A673 (cell line): ENCODE data around the gene PLEKHA6. TPM values are rescaled to one million over a fixed set of nuclear protein-coding genes. Genes with fewer than 3 reads are reported as not detected.

ENCODE experiments used
- BruUV-seq: library from RNA; stranded (reverse); fragments of 400-500 nt; replicated peaks from 2 replicates; lab custom pipeline; 2021; lab: Mats Ljungman, UMichigan
- CTCF ChIA-PET: fragments of 300-600 bp; sonication (Branson Sonifier 250); formaldehyde crosslinking; loops from one replicate; lab custom pipeline; 2022; ENCODE audit warnings: antibody characterized with exemption; lab: Charles Lee
- POLR2A ChIA-PET: fragments of 300-600 bp; sonication (Branson Sonifier 250); formaldehyde crosslinking; loops from one replicate; lab custom pipeline; 2022; ENCODE audit warnings: antibody characterized with exemption; ENCODE audit not compliant: low non-redundant PET; lab: Charles Lee
- DNase-seq: peaks from one replicate; pipeline ENCODE4 v3.0.0-alpha.2; 2015; ENCODE audit warnings: low spot score
- H3K27ac ChIP-seq: fragments of 200-600 bp; sonication (generic); 2 replicates; pipeline ENCODE4 v1.5.1; 2016; ENCODE audit warnings: mixed run types, low read depth, mild to moderate bottlenecking, mixed read lengths, antibody characterized with exemption, low read length; ENCODE audit not compliant: poor library complexity, severe bottlenecking
- H3K27me3 ChIP-seq: fragments of 200-600 bp; sonication (generic); replicated peaks from 2 replicates; pipeline ENCODE4 v1.6.1; 2017; ENCODE audit warnings: mixed run types, low read depth, mild to moderate bottlenecking, mixed read lengths, antibody characterized with exemption, low read length; ENCODE audit not compliant: insufficient read depth, poor library complexity
- H3K36me3 ChIP-seq: fragments of 200-600 bp; sonication (generic); 2 replicates; pipeline ENCODE4 v1.6.1; 2016; ENCODE audit warnings: mixed run types, mild to moderate bottlenecking, mixed read lengths, antibody characterized with exemption, low read length; ENCODE audit not compliant: insufficient read depth, poor library complexity, severe bottlenecking
- H3K4me1 ChIP-seq: fragments of 200-600 bp; sonication (generic); 2 replicates; pipeline ENCODE4 v1.6.1; 2017; ENCODE audit warnings: mixed run types, mild to moderate bottlenecking, mixed read lengths, antibody characterized with exemption, low read length; ENCODE audit not compliant: insufficient read depth, poor library complexity, severe bottlenecking
- H3K4me3 ChIP-seq: fragments of 200-600 bp; sonication (generic); 2 replicates; pipeline ENCODE4 v1.5.1; 2016; ENCODE audit warnings: low read depth, mixed run types, mild to moderate bottlenecking, mixed read lengths, low read length; ENCODE audit not compliant: poor library complexity, severe bottlenecking
- H3K9me3 ChIP-seq: fragments of 200-600 bp; sonication (generic); 2 replicates; pipeline ENCODE4 v1.6.1; 2016; ENCODE audit warnings: mixed run types, low read depth, mild to moderate bottlenecking, mixed read lengths, antibody characterized with exemption, low read length; ENCODE audit not compliant: poor library complexity, severe bottlenecking
- EZH2 ChIP-seq: fragments of 200-600 bp; sonication (generic); IDR thresholded peaks from 2 replicates; pipeline ENCODE4 v1.6.1; 2017; ENCODE audit warnings: borderline replicate concordance, low read depth, mild to moderate bottlenecking, mixed read lengths, antibody characterized with exemption, low read length; ENCODE audit not compliant: poor library complexity, severe bottlenecking
- intact Hi-C: fragments of 100-400 bp; cut with micrococcal nuclease; formaldehyde crosslinking; loops from one replicate; pipeline ENCODE4 v1.10.0; 2022; ENCODE audit not compliant: unreplicated experiment
- total RNA-seq: library from RNA; stranded (reverse); gene quantifications from 2 replicates; pipeline ENCODE4 v1.2.3, GENCODE V29; 2021
- TF ChIP-seq, protein P1 (sequence below): fragments of 300-800, 200-600 bp; sonication (generic); conservative IDR thresholded peaks from 2 replicates; pipeline ENCODE4 v1.5.1; 2017; ENCODE audit warnings: low read depth, mild to moderate bottlenecking, antibody characterized with exemption, low read length, moderate library complexity, mixed read lengths

Gene PLEKHA6
- total RNA-seq, 1 experiment from 2014 or later, result 0.58 TPM

DNA sequence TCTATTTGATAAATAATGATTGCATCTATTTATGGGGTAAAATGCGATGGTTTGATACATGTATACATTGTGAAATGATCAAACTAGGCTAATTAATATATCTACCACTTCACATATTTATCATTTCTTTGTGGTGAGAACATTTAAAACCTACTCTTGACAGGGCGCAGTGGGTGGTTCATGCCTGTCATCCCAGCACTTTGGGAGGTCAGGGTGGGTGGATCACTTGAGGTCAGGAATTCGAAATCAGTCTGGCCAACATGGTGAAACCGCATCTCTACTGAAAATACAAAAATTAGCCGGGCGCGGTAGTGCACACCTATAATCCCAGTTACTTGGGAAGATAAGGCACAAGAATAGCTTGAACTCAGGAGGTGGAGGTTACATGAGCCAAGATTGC lies 25.3 kb downstream of the PLEKHA6 start:
- TF ChIP-seq, protein P1, sequence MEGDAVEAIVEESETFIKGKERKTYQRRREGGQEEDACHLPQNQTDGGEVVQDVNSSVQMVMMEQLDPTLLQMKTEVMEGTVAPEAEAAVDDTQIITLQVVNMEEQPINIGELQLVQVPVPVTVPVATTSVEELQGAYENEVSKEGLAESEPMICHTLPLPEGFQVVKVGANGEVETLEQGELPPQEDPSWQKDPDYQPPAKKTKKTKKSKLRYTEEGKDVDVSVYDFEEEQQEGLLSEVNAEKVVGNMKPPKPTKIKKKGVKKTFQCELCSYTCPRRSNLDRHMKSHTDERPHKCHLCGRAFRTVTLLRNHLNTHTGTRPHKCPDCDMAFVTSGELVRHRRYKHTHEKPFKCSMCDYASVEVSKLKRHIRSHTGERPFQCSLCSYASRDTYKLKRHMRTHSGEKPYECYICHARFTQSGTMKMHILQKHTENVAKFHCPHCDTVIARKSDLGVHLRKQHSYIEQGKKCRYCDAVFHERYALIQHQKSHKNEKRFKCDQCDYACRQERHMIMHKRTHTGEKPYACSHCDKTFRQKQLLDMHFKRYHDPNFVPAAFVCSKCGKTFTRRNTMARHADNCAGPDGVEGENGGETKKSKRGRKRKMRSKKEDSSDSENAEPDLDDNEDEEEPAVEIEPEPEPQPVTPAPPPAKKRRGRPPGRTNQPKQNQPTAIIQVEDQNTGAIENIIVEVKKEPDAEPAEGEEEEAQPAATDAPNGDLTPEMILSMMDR, result no peak
- no peak for TF ChIP-seq EZH2
- CTCF ChIA-PET, result no interaction called here
- POLR2A ChIA-PET, result no interaction called here

DNA sequence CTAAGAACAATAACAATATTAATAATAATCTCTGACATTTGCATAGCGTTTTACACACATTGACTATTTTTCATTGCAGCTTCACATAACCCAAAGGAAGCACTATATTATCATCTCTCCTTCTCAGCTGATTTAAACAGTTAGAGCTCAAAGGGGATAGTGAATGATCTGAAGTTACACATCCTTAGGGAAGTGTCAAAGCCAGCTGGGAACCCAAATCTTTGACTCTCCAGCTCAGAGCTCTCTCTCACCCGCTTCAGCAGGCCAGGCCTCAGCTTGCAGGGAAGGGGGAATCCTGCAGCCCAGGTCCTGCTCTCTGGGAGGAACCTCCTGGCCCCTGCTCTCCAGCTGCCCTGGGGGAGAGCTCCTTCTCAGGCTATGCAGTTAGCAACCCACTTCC lies 26.3 kb downstream of the PLEKHA6 start:
- BruUV-seq, result no TSS peak
- no peak for TF ChIP-seq EZH2
- TF ChIP-seq, protein P1, result no peak
- H3K36me3 ChIP-seq, result no peaks in the 10 kb centered on the region
- intact Hi-C loops, result no loop called here
- H3K4me1 ChIP-seq, result no peaks in the 10 kb centered on the region
- peaks cover 10% of the 10 kb centered on the region for H3K27me3 ChIP-seq
- DNase-seq, result no peak
- POLR2A ChIA-PET, result interaction anchor here (0.6 kb wide), 2 partner anchors 62 to 206 kb away, joined by 3 to 5 read pairs; no protein-coding TSS in a partner anchor
- CTCF ChIA-PET, result no interaction called here
- no peak overlapping the region for H3K4me3 ChIP-seq
- no peaks in the 10 kb centered on the region for H3K9me3 ChIP-seq
- H3K27ac ChIP-seq, result no peak overlapping the region

More for the DNA sequence above, 25.3 kb downstream of the PLEKHA6 start:
- DNase-seq, result no peak
- H3K4me3 ChIP-seq, result no peak overlapping the region
- no TSS peak for BruUV-seq
- no peak overlapping the region for H3K27ac ChIP-seq
- no peaks in the 10 kb centered on the region for H3K9me3 ChIP-seq
- intact Hi-C loops, result no loop called here
- no peaks in the 10 kb centered on the region for H3K4me1 ChIP-seq
- no peaks in the 10 kb centered on the region for H3K36me3 ChIP-seq
- H3K27me3 ChIP-seq, result peaks cover 18% of the 10 kb centered on the region

DNA sequence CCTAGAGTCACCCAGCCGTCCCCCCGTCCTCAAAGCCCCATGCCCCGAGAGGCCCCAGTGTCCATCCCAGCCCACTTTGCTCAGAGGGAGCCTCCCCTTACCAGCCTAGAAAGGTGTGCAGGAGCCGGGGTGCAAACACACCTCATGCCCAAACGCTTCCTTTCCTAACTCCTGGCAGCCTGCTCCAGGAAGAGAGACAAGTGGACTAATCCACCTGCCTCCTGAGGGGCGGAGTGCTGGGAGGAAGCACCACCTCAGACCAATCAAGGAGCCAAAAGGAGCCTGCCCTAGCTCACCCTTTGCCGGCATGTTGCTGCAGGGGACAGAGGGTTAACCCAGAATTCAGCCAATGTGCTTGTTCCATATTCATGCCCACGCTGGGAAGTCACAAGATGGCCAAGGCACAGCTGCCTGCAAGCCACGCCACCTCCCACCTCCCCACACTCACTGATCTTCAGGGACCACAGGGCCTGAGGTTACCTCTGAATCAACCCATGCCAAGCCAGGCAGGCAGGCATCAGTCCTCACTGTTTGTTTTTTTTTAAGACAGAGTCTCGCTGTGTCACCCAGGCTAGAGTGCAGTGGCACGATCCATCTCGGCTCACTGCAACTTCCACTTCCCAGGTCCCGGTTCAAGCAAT lies 27.8 kb downstream of the PLEKHA6 start:
- CTCF ChIA-PET, result no interaction called here

More for the DNA sequence above, 27.8 kb downstream of the PLEKHA6 start:
- TF ChIP-seq, protein P1, result no peak
- no peak for TF ChIP-seq EZH2
- H3K36me3 ChIP-seq, result no peaks in the 10 kb centered on the region
- H3K4me1 ChIP-seq, result no peaks in the 10 kb centered on the region
- no TSS peak for BruUV-seq
- intact Hi-C loops, result no loop called here
- no peak overlapping the region for H3K27ac ChIP-seq
- no peak overlapping the region for H3K4me3 ChIP-seq
- H3K27me3 ChIP-seq, result no peaks in the 10 kb centered on the region
- DNase-seq, result no peak
- POLR2A ChIA-PET, result interaction anchor here (0.7 kb wide), 1 partner anchor 18 kb away, joined by 6 read pairs; no protein-coding TSS in a partner anchor
- H3K9me3 ChIP-seq, result no peaks in the 10 kb centered on the region
